ENCODE measurements around the gene CAMK1D.
"Not testable (repeated sequence)": the region's sequence is repeated elsewhere in the genome, so short reads cannot be mapped to it uniquely, and the experiment has no call there.

CAMK1D gene

DNA sequence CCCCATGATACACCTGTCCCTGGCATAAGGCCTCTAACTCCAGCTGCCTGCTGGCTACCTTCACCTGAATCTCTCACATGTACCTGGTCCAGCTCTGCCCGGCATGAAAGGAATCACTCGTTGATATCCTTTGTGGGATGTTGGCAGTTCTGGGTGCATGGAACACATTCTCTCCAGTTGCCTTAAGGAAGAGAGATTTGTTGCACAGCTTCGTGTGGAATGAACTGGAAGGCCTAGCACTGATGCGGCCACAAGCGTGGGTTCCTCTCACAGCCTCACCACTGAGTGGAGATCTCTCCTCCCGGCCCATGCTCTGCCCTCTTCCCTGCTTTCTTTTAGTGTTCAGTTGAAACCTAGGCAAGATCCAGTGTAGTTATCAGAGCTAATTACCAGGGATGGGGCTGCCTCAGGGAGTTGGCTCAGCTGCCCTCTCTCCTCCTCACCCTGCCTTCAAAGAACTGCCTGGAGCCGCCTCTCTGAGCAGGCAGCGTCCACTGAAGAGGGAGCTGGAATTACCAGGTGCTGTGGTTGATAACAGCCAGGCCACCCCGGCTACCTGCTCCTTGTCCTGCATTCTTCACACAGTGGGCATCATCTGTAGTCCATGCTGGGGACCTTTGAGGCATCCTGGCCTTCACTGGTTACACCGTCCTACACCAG is 457.9 kb downstream of the CAMK1D start:
- no peak for DNase-seq

DNA sequence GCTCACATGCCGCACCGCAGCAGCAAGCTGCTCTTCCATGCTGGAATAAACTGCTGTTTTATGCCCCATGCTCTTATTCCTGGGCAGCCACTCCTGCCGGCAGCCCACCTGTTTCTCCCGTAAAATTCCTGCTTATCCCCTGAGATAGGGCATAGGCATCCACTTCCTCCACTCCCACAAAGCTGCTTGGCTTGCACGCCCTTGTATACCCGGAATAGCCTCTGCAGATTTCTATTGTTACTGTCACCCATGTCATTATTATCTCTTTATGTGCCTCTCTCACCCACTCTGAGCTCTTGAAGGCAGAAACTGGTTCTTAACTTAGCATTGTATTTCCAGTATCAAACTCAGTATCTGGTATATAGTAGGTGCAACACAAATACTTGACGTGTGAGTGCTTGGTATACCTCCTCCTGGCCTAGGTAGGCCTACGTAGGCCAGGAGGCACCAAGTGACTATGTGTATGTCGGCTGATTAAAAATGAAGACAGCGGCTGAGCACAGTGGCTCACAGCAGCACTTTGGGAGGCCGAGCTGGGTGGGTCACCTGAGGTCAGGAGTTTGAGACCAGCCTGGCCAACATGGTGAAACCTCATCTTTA is 458.8 kb downstream of the CAMK1D start:
- DNase-seq: no peak

DNA sequence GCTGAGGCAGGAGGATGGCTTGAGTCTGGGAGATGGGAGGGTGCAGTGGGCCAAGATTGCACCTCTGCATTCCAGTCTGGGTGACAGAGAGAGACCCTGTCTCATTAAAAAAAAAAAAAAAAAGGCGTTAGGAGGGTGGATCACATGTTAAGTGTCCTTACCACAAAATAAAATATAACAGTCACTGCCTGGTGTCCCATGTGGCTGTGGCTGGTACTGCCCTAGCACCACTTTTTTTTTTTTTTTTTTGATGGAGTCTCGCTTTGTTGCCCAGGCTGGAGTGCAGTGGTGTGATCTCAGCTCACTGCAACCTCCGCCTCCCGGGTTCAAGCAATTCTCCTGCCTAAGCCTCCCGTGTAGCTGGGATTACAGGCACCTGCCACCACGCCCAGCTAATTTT is 460.7 kb downstream of the CAMK1D start:
- DNase-seq: not testable (repeated sequence)

DNA sequence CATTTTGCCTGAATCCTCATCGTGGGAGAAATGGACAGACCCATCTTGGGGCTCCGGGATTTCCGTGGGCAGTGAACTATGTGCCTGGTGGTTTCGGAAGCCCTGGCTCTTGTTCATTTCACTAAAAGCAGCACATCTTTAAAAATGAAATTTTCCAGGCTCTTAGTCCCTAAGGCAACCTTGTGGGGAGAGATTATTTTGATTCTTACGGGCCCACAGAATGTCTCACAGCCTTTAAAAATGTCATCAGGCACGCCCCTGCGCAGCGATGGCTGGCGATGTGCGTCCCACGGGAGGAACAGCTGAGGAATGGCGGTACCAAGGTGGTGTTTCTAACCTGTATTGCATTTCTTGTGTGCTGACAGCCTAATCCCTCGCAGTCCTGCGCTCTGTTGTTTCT is 462.5 kb downstream of the CAMK1D start:
- DNase-seq: no peak

DNA sequence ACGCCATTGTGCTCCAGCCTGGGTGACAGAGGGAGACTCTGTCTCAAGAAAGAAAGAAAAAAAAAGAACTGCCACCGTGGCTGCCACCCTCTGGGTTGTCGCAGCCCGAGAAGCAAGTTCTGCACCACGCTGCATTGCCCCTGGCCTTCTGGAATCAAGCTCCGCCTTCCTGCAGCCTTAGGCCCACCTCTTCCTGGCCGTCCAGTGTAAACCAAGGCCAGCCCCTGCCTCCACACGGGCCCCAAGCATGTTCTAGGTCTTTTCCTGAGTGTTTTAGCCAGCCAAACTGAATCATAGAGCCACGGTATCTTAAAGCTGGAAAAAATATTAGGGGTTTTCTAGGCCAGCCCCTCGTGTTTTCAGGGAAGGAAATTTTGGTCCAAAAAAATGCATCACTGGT is 463.2 kb downstream of the CAMK1D start:
- no peak for DNase-seq

DNA sequence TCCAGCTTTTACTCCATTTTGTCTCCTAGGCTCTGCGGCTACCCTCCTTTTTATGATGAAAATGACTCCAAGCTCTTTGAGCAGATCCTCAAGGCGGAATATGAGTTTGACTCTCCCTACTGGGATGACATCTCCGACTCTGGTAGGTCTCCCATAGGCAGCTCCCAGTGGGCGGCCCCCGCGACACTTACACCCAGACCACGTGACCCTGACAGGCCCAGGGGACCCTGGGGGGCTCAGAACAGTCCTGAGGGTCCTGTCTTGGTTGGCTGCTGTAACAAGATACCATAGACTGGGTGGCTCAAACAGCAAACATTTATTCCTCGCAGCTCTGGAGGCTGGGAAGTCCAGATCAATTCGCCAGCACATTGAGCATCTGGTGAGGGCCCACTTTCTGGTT is 464.8 kb downstream of the CAMK1D start:
- no peak for DNase-seq

DNA sequence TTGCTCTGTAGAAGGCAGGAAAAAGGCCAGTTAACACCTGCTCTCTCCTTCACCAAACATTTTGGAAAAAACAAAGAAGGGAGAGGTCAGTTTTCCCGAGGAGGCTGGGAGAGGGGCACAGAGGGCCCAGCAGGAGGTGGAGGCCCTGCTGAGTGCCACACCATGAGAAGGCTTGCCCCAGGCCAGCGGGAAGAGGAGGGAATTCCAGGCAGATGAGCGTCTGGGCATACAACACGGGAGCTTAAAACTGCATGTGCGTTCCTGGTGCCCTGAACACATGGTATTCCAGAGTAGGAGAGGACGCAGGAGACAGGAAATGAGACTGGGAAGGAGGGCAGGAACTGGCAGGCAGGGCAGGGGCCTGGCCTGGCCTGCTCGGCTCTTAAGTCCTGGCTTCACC is 469.7 kb downstream of the CAMK1D start:
- DNase-seq: no peak

DNA sequence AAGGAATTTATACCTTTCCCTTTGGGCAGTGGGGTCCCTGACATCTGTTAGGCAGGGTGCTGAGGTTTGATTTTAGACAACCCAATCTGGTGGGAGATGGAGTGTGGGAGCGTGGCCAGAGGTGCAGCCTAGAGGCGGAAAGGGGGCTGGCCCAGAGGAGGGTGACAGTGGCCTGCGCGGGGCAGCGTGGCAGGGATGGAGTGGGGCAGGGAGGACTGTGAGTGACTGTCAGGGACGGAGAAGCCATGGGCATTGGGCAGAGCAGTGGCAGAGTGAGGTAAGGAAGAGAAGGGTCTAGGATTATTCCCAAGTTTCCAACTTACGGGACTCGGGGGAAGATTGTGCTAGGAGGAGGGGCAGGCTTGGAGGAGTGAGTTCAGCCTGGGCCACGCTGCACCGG is 470.3 kb downstream of the CAMK1D start:
- DNase-seq: no peak

DNA sequence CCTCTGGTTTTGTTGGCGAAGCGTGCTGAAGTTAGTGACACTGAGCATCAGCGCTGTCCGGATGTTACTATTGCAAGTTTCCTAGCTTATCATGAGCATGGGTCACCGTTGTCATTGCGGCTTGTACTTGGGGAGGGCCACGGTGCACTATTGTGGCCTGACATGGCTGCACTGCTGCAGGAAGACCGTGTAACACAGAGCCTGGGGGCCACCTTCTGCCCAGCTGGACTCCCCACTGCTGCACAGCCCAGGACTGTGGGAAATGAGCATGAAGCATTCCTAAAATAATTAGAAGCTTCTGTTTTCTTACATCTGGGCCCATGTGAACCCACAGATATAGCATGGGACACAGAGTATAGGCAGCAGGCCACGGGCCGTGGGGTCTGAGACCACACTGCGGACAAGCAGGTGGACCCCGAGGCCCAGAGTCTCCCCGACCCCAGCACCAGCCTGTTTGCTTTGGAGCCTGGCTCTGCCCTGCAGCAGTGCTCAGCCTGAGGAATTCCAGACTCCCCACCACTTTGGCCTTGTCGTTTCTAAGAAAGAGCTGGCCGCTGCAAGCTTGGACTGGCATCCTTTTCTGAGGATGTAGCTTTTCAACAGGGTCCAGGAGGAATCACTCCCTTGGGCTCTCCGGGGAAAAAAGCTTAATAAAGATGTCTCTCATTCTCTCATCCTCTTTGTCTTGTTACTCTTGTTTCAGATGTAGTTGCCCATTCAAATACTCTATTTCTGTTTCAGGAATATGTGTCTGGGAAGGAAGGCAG is 473.0 kb downstream of the CAMK1D start:
- DNase-seq: no peak

DNA sequence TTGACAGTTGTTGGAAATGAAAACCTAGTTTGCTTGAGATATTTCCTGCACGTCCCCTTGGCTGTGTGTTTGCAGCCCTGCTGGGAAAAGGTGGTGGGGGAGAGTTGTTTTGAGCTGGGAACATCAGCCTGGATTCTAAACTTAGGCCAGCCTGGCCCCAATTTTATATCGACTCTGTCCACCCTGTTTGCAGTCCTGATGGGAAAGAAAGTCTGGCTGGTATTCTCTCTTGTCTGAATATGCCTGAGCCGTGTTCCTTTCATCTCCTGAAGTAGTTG is 473.5 kb downstream of the CAMK1D start:
- DNase-seq: no peak

DNA sequence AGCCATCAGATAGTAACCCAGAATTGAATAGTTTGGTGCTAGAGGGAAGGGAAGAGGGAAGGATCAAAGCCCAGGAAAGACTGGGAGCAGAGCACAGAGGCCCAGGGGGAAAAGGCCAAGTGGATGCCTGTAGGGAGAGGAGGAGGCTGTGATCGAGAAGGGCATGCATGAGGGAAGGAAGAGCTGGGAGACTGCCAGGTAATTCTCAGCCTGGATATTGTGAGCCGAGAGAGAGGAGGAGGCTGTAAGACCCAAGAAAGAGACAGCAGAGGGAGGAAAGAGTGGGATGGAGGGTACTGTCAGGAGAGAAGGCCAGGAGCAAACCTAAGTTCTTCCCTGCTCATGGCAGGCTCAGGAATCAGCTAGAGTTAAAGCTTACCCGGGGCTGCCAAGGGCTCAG is 474.0 kb downstream of the CAMK1D start:
- DNase-seq: no peak

DNA sequence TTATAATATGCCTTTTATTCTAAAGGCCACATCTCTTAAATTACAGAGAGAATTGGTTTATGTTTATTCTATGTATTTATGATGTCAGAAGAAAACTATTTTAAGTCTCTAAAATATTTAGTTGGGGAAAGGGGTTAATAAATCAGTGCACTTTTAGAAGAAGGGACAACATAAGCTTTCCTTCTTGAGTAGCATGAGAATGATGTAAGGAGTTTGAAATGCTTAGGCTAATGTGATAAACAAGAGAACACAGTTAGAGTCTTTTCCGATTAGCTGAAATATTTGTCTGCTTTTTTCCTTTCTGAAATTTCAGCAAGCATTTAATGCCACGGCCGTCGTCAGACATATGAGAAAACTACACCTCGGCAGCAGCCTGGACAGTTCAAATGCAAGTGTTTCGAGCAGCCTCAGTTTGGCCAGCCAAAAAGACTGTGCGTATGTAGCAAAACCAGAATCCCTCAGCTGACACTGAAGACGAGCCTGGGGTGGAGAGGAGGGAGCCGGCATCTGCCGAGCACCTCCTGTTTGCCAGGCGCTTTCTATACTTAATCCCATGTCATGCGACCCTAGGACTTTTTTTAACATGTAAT is 476.0 kb downstream of the CAMK1D start:
- DNase-seq: no peak

DNA sequence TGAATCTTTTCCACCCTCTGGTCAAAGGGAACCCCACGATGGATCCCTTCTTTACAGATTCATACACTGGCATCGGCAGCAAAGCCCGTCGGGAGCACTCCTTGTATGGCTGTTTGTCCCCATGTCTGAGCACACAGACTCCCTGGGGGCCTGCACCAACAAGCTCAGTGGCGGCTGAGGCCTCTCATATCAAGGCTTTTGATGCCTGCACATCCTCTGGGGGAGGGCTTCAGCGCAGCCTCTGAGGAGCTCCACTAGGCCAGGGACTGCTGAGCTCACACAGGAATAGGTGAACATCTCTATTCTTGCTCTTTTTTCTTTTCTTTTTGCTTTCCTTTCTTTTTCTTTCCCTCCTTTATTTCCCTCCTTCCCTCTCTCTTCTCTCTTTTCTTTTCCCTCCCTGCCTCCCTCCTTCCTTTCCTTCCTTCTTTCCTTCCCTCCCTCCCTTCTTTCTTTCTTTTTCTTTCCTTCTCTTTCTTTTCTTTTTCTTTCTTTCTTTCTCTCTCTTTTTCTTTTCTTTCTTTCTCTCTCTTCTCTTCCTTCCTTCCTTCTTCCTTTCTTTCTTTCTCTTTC is 477.5 kb downstream of the CAMK1D start:
- no peak for DNase-seq

DNA sequence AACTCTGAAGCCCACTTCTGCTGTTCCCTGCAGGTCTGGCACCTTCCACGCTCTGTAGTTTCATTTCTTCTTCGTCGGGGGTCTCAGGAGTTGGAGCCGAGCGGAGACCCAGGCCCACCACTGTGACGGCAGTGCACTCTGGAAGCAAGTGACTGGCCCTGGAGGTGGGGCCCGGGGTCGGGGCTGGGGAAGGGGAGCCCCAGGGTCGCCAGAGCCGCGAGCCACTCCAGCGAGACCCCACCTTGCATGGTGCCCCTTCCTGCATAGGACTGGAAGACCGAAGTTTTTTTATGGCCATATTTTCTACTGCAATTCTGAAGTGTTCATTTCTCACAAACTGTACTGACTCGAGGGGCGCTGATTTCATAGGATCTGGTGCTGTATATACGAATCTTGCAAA is 479.4 kb downstream of the CAMK1D start:
- DNase-seq: no peak

DNA sequence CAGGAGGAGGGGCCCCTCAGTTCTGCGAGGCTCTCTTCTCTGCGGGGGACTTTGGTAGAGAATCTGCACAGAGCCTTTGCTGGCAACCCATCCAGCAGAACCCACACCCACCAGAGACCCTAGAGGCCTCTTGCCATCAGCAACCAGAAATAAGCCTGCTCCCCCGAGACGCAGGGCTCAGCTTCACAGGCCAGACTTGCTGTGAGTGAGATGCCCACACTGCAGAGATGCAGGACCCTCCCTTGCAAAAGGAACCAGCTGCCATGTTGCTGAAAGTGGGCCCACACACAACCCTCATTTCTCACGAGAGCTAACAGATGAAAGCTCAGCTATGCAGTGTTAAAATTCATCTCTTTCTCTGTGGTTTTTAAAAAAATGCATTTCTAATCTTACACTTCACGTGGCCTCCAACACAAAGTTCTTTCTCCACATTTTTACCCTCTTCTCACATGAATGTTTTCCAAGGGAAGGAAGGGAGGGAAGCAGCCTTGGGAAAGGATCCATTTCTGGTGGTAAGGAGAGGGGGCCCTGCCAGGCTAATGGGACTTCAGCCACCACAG is 480.6 kb downstream of the CAMK1D start:
- no peak for DNase-seq

DNA sequence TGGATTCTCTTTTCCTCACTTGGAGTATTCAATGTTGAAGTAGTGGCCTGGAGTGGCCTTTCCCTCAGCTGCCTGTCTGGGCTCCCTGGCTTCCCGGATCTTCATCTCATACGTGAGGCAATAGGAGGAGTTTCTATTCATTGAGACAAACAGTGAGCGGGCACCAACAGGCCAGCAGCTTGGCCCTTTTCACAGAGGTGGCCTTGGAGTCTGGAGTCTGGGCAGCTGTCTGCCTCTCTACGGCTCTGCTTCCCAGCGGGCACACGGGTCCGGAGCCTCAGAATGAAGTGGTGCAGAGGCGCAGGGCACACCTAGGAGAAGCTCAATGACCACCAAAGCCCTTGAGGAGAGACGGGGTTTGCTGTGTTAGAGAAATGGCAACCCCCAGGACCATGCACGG is 482.7 kb downstream of the CAMK1D start:
- no peak for DNase-seq

DNA sequence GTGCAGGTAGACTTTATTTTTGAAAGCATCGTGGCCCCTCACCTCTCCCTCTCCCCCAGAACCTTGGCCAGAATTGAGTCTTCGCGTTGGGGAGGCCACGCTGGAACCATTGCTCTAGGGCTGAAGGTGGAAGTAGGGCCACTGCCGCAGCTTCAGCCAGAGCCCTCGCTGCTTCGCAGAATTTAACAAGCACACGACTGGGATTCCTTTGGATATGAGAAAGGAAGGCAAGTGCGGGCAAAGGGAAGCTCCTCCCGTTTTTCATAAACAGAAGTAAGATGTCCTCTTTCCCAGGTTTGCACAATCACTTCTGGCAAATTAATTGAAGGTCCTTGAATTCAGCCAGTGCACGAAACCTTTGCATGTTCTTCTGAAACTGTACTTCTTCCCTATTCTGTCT is 484.1 kb downstream of the CAMK1D start:
- no peak for DNase-seq

DNA sequence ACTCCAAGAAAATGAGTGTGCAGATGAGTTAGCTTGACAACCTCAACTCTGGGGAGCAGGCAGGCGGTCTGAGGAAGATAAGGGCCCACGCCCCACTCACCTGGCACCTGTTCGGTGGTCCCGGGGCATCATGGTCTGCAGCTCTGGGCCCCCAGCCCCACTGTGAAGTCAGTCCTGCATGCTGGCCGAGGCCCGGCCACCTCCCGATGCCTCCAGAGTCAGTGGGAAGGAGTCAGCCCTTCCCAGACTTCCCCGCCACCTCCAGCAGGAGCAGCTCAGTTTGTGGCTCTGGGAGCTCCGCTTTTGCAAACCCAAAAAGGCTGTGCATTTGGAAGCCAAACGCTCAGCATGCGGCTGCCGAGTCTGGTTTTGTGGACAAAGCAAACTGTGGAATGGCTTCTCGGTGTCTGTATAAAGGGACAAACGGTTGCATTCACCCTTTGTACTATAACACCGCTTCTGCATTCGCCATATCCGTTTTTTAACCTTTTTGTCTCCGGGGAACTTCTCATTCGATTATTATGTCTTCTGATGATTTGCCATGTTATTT is 484.8 kb downstream of the CAMK1D start:
- no peak for DNase-seq

DNA sequence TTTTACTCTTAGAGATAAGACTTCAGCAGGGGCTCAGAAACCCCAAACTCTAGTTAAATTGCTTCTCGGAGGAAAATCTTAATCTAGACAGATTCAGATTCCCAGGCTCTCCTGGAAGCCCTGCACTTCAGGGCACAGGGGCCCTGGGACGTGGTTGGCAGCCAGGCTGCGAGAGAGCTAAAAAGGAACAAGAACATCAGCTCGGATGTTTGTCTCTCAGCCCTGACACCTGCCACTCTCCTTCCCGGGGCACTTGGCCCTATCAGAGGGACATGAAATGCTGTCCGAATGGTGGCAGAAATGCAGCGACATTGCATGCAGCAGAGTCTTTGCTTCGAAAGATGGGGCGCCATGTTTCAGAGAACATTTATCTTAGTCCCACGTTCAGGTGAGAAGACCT is 485.4 kb downstream of the CAMK1D start:
- DNase-seq: no peak

DNA sequence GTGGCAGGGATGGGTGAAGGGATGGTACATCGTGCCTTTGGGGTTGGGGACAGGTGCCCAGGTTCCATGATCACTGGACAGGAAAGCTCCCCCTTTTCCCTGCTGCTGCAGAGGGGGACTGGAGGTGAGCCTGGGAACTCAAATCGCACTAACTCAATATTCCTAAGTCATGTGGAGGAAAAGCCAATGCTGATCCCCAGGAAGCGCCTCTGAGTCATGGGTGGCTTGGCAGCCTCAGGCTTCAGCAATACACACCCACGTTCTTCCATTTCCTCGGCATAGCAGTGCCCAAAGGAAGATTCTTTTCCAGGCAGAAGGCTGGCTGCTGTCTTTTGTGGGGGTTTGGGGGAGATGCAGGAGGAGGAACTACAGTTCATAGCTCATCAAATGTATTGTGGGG is 486.4 kb downstream of the CAMK1D start:
- DNase-seq: no peak

DNA sequence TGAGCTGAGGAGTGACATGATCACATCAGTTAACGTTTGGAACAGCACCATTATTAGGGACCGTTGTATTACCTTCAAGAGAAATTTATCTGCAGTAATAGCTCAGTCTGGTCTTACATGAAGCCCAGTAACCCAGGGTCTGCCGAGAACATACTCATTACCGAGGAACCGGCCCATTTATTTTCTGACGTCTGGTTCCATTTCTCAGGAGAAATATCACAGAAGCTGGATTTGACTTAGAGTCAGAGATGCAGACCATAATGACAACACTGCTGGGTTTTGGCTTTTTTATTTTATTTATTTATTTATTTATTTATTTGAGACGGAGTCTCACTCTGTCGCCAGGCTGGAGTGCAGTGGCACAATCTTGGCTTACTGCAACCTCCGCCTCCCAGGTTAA is 489.0 kb downstream of the CAMK1D start:
- DNase-seq: no peak

DNA sequence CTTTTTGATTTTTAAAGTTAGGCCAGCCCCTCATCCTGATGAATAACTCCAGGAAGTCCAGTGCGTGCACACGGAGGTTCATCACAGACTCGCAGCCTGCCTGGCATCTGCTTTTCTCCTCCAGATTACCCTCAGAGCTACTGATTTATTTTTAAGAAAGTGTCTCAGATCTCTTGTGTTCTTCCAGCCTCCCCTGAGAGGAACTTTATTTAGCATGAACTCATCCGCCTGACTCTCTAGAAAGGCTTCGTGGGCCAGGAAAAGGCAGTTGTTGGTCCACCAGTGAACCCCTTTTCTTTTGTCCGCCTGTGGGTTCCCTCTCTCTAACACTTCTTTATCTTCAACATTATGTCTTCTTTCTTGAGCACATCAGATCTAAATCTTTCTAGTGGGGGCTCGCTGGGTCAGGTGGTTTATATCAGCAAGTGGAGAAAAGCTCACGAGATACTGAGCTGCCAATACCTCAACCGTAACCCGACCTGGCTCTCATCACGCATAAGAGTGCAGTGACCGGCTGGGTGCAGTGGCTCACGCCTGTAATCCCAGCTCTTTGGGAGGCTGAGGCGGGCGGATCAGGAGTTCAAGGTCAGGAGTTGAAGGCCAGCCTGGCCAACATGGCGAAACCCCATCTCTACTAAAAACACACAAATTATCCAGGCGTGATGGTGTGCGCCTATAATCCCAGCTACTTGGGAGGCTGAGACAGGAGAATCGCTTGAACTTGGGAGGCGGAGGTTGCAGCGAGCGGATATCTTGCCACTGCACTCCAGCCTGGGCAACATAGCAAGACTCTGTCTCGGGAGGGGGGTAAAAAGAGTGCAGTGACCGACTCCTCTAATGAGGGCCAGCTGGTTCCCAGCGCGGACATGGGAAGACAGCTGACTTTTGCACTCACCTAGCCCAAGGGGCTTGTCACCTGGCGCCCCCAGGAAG is 489.9 kb downstream of the CAMK1D start:
- DNase-seq: no peak
